Epithelial cell of proximal tubule (primary cell): ENCODE results near the gene SLC35B1. TPM values are rescaled to one million over a fixed set of nuclear protein-coding genes. Genes with fewer than 3 reads are reported as not detected.

Source experiments
- DNase-seq: peaks from one replicate; pipeline ENCODE4 v3.0.0-alpha.2; 2011; ENCODE audit warnings: low read depth
- H3K4me3 ChIP-seq: 2 replicates; pipeline ENCODE4 v1.5.1; 2011; ENCODE audit warnings: low read depth, mild to moderate bottlenecking, low read length
- CTCF ChIP-seq: conservative IDR thresholded peaks from 2 replicates; pipeline ENCODE4 v1.5.1; 2012; ENCODE audit warnings: low read depth, mild to moderate bottlenecking, low read length
- total RNA-seq: library from RNA; depleted of rRNA; stranded (reverse); fragments of >200 nt; gene quantifications from 2 replicates; pipeline ENCODE4 v1.2.3, GENCODE V29; 2015

SLC35B1 gene
- total RNA-seq, 1 donor from 2014 or later = 72.0 TPM

GRCh38 chr17:49749730-49750129 is 42.0 kb upstream of the SLC35B1 start:
- H3K4me3 ChIP-seq = no peak overlapping the region
- no peak for TF ChIP-seq CTCF

GRCh38 chr17:49748791-49749190 is 41.0 kb upstream of the SLC35B1 start:
- peak; percentile 77 for DNase-seq
- no peak for TF ChIP-seq CTCF
- no peak overlapping the region for H3K4me3 ChIP-seq

More at GRCh38 chr17:49749730-49750129, 42.0 kb upstream of the SLC35B1 start:
- no peak for DNase-seq

GRCh38 chr17:49748223-49748622 is 40.5 kb upstream of the SLC35B1 start:
- DNase-seq = no peak
- no peak overlapping the region for H3K4me3 ChIP-seq
- TF ChIP-seq CTCF = no peak

- no peak for DNase-seq
- no peak for TF ChIP-seq CTCF
- H3K4me3 ChIP-seq = no peak overlapping the region
These were observed 39.9 kb upstream of the SLC35B1 start for GRCh38 chr17:49747632-49748031.

GRCh38 chr17:49746791-49747490 is 39.2 kb upstream of the SLC35B1 start:
- TF ChIP-seq CTCF = no peak
- DNase-seq = no peak
- no peak overlapping the region for H3K4me3 ChIP-seq

- H3K4me3 ChIP-seq = no peak overlapping the region
- no peak for DNase-seq
- no peak for TF ChIP-seq CTCF
These were observed 37.7 kb upstream of the SLC35B1 start for GRCh38 chr17:49745175-49746139.
